CD4-positive, alpha-beta memory T cell (primary cell): ENCODE results near the gene TFE3. TPM values are rescaled to one million over a fixed set of nuclear protein-coding genes. Genes with fewer than 3 reads are reported as not detected.

Experiments
- CTCF ChIA-PET: fragments of 350-600 bp; sonication (Branson Sonifier 250); formaldehyde crosslinking; loops from one replicate; lab custom pipeline; 2021; ENCODE audit warnings: inconsistent platforms; ENCODE audit not compliant: partially characterized antibody; lab: Charles Lee
- POLR2A ChIA-PET: fragments of 350-600 bp; sonication (Branson Sonifier 250); formaldehyde crosslinking; loops from one replicate; lab custom pipeline; 2021; ENCODE audit not compliant: partially characterized antibody; lab: Charles Lee
- DNase-seq, 5 donors: peaks; one replicate each; pipeline versions ENCODE4 v3.0.0 to v3.0.0-alpha.2; 2020 to 2022; ENCODE audit warnings: mixed read lengths in 1 of 5
- H3K27ac ChIP-seq: one replicate; pipeline ENCODE4 v1.7.0; 2013; ENCODE audit warnings: low read depth, low read length
- H3K27me3 ChIP-seq: 2 replicates; pipeline ENCODE4 v1.7.0; 2013; ENCODE audit warnings: mild to moderate bottlenecking, low read length, moderate library complexity; ENCODE audit not compliant: insufficient read depth
- H3K36me3 ChIP-seq: 2 replicates; pipeline ENCODE4 v1.7.0; 2013; ENCODE audit warnings: mild to moderate bottlenecking, low read length, moderate library complexity; ENCODE audit not compliant: insufficient read depth
- H3K4me1 ChIP-seq: 2 replicates; pipeline ENCODE4 v1.7.0; 2013; ENCODE audit warnings: mild to moderate bottlenecking, low read length, moderate library complexity; ENCODE audit not compliant: insufficient read depth
- H3K4me3 ChIP-seq, 2 donors: one replicate each; pipeline ENCODE4 v1.7.0; 2013; ENCODE audit warnings: low read length in 2 of 2, mild to moderate bottlenecking in 1 of 2
- H3K9me3 ChIP-seq, 2 donors: one replicate each; pipeline ENCODE4 v1.7.0; 2013; ENCODE audit warnings: low read length in 2 of 2, control low read depth in 1 of 2; ENCODE audit not compliant: control insufficient read depth in 1 of 2
- H3K27ac Mint-ChIP-seq, 7 donors: one replicate each; pipeline ENCODE4 v1.8.0; 2020 to 2021; ENCODE audit warnings: mixed read lengths in 7 of 7, mild to moderate bottlenecking in 6 of 7, inconsistent platforms in 3 of 7, moderate library complexity in 3 of 7
- H3K27me3 Mint-ChIP-seq, 2 donors: one replicate each; pipeline ENCODE4 v1.8.0; 2020 to 2021; ENCODE audit warnings: mixed read lengths in 2 of 2
- H3K36me3 Mint-ChIP-seq, 2 donors: one replicate each; pipeline ENCODE4 v1.8.0; 2020 to 2021; ENCODE audit warnings: mixed read lengths in 2 of 2, inconsistent platforms in 1 of 2, mild to moderate bottlenecking in 1 of 2
- H3K4me1 Mint-ChIP-seq, 4 donors: one replicate each; pipeline ENCODE4 v1.8.0; 2020 to 2021; ENCODE audit warnings: mixed read lengths in 4 of 4, mild to moderate bottlenecking in 1 of 4
- H3K4me3 Mint-ChIP-seq, 8 donors: one replicate each; pipeline ENCODE4 v1.8.0; 2020 to 2021; ENCODE audit warnings: mixed read lengths in 8 of 8, mild to moderate bottlenecking in 7 of 8, moderate library complexity in 6 of 8, inconsistent platforms in 3 of 8
- H3K9me3 Mint-ChIP-seq, 8 donors: one replicate each; pipeline ENCODE4 v1.8.0; 2020 to 2021; ENCODE audit warnings: mixed read lengths in 8 of 8, mild to moderate bottlenecking in 5 of 8, inconsistent platforms in 3 of 8, moderate library complexity in 1 of 8
- intact Hi-C: fragments of 100-400 bp; cut with micrococcal nuclease; formaldehyde crosslinking; loops from one replicate; pipeline ENCODE4 v1.15.1; 2023
- polyA plus RNA-seq, 2 donors: library from polyadenylated mRNA; unstranded; fragments of 300-500 nt; fragmentation: Illumina TruSeq; gene quantifications; one replicate each; pipeline ENCODE4 v1.2.3, GENCODE V29; 2021
- total RNA-seq, 2 experiments: library from RNA; stranded (reverse); gene quantifications; one replicate each; pipeline ENCODE4 v1.2.3, GENCODE V29; 2021

TFE3 gene
- total and polyA plus RNA-seq, 4 experiments from 2014 or later: 3.0 to 37.6 (median 21.7) TPM

DNA sequence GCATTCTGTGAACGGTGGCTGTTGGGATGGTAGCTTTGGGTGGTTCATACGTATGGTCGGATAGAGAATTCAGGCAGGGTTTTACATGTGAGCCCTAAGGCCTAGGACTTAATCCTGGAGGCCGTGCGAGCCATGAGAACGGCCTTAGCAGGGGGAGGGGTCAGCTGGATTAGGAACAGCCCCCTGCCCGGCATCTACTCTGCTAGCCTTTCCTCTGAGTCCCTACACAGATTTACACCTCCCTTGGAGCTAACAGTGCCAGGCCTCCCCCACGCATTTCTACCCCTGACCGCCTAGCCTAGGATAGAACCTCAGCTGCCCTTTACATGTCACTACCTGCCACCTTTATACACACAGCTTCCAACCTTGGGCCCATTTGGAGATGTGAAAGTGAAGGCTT lies 23.5 kb upstream of the TFE3 start:
- H3K4me1 ChIP-seq: no peaks in the 10 kb centered on the region
- no peaks in the 10 kb centered on the region for H3K36me3 ChIP-seq
- no peak overlapping the region for H3K27ac ChIP-seq
- H3K4me3 ChIP-seq: no peak overlapping the region
- H3K9me3 Mint-ChIP-seq: no peaks in the 10 kb centered on the region
- H3K4me3 Mint-ChIP-seq: no peak overlapping the region
- no peak for DNase-seq
- H3K9me3 ChIP-seq: no peaks in the 10 kb centered on the region
- ChIA-PET CTCF (no interaction called here), POLR2A (interaction anchor here (1.1 to 1.4 kb wide), 2 partner anchors 13 to 64 kb away, joined by 3 to 4 read pairs; partner anchors contain the start of genes GRIPAP1 and WDR45)
- intact Hi-C loops: no loop called here
- H3K4me1 Mint-ChIP-seq: peaks cover 0 to under 1% (median 0%) of the 10 kb centered on the region in 4 donors
- no peak overlapping the region for H3K27ac Mint-ChIP-seq
- H3K27me3 Mint-ChIP-seq: no peaks in the 10 kb centered on the region
- H3K27me3 ChIP-seq: no peaks in the 10 kb centered on the region
- peaks cover 3 to 5% of the 10 kb centered on the region in 2 donors for H3K36me3 Mint-ChIP-seq

DNA sequence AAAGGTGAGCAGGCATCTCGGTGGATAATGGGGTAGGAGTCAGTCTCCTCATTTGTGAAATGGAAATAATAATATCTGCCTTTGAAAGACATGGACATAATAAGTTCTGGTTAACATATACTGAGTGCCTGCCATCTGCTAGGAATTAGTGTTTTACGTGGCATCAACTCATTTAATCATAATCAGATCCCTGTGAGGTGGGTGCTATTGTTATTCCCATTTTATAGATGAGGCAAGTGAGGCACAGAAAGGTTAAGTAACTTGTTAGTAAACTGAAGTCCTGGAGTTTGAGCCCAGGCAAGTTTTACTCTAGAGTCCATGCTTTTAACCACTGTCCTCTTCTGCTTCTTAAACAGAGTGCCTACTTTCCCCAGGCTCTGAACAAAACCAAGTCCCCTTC lies 23.1 kb upstream of the TFE3 start:
- no peak overlapping the region for H3K4me3 ChIP-seq
- no peaks in the 10 kb centered on the region for H3K4me1 Mint-ChIP-seq
- no peak overlapping the region for H3K27ac Mint-ChIP-seq
- H3K9me3 Mint-ChIP-seq: no peaks in the 10 kb centered on the region
- H3K27ac ChIP-seq: no peak overlapping the region
- POLR2A ChIA-PET: interaction anchor here (1.1 to 1.4 kb wide), 2 partner anchors 13 to 64 kb away, joined by 3 to 4 read pairs; partner anchors contain the start of genes GRIPAP1 and WDR45
- intact Hi-C loops: no loop called here
- H3K27me3 Mint-ChIP-seq: no peaks in the 10 kb centered on the region
- H3K36me3 Mint-ChIP-seq: peaks cover under 1 to 7% of the 10 kb centered on the region in 2 donors
- no peak overlapping the region for H3K4me3 Mint-ChIP-seq
- H3K9me3 ChIP-seq: no peaks in the 10 kb centered on the region
- H3K4me1 ChIP-seq: no peaks in the 10 kb centered on the region
- no peaks in the 10 kb centered on the region for H3K27me3 ChIP-seq
- CTCF ChIA-PET: no interaction called here
- no peaks in the 10 kb centered on the region for H3K36me3 ChIP-seq
- DNase-seq: no peak

DNA sequence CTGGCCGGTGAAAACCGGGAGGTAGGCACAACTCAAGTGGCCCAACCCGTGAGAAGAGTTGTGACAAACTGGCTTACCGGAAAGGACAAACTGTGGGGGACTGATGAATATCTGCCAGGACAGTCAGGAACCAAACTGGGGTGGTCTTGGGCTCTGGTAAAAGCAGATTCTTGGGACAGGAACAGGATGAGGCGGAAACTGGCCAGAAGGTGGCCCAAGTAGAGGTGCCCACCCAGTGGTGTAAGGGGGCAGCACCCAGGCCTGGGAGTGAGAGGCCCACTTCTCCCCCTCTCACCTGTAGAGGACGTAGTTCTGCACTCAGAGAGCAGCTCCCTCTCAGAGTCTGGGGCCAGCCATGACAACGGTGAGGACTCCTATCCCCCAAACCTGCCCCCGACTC lies 21.6 kb upstream of the TFE3 start:
- POLR2A ChIA-PET: no interaction called here
- H3K27me3 Mint-ChIP-seq: no peaks in the 10 kb centered on the region
- H3K27me3 ChIP-seq: no peaks in the 10 kb centered on the region

DNA sequence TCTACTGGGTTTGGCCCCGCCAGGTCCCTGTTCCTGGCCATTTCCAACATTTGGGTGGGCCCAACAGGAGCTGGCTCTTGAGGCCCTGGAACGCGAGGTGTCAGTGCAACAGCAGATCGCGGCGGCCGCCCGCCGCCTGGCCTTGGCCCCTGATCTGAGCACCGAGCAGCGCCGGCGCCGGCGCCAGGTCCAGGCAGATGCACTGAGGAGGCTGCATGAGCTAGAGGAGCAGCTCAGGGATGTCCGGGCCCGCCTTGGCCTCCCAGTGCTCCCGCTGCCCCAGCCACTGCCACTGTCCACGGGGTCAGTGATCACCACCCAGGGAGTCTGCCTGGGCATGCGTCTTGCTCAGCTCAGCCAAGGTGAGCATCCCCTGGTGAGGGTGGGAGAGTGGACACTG lies 21.1 kb upstream of the TFE3 start:
- no peaks in the 10 kb centered on the region for H3K27me3 ChIP-seq
- H3K9me3 ChIP-seq: no peaks in the 10 kb centered on the region
- Mint-ChIP-seq H3K27ac (no peak overlapping the region), H3K9me3 (no peaks in the 10 kb centered on the region), H3K4me3 (no peak overlapping the region), H3K4me1 (no peaks in the 10 kb centered on the region), H3K36me3 (peaks cover 0 to 7% of the 10 kb centered on the region in 2 donors), H3K27me3 (no peaks in the 10 kb centered on the region)
- intact Hi-C loops: no loop called here
- ChIA-PET POLR2A (no interaction called here), CTCF (interaction anchor here (0.6 kb wide), 1 partner anchor 120 kb away, joined by 3 read pairs; no protein-coding TSS in a partner anchor)
- H3K36me3 ChIP-seq: no peaks in the 10 kb centered on the region
- DNase-seq: no peak
- no peaks in the 10 kb centered on the region for H3K4me1 ChIP-seq
- H3K4me3 ChIP-seq: no peak overlapping the region
- no peak overlapping the region for H3K27ac ChIP-seq

More for the DNA sequence above, 21.6 kb upstream of the TFE3 start:
- no peaks in the 10 kb centered on the region for H3K9me3 Mint-ChIP-seq
- Histone ChIP-seq H3K9me3 (no peaks in the 10 kb centered on the region), H3K27ac (no peak overlapping the region), H3K4me1 (no peaks in the 10 kb centered on the region), H3K36me3 (no peaks in the 10 kb centered on the region), H3K4me3 (no peak overlapping the region)
- intact Hi-C loops: no loop called here
- H3K4me3 Mint-ChIP-seq: no peak overlapping the region
- CTCF ChIA-PET: interaction anchor here (0.6 kb wide), 1 partner anchor 120 kb away, joined by 3 read pairs; no protein-coding TSS in a partner anchor
- H3K27ac Mint-ChIP-seq: no peak overlapping the region
- no peak for DNase-seq
- H3K4me1 Mint-ChIP-seq: no peaks in the 10 kb centered on the region
- peaks cover 0 to 7% of the 10 kb centered on the region in 2 donors for H3K36me3 Mint-ChIP-seq

DNA sequence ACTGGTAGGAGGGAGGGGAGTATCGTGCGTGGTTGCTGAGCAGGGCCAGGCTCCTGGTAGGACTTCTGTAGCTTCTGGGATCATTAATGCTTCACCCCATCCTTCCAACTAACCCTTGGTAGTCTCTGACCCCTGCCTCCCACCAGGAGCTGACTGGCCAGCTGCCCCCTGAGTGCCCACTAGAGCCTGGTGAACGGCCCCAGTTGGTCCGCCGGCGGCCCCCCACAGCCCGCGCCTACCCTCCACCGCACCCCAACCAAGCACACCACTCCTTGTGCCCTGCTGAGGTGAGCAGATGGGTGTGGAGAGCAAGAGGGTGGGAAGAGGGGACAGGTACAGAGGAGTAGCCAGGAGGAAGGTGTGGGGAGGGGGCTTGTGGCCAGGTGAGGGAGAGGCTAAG lies 20.6 kb upstream of the TFE3 start:
- Mint-ChIP-seq H3K4me1 (no peaks in the 10 kb centered on the region), H3K9me3 (no peaks in the 10 kb centered on the region), H3K27ac (no peak overlapping the region), H3K27me3 (no peaks in the 10 kb centered on the region), H3K4me3 (no peak overlapping the region), H3K36me3 (peaks cover 0 to 7% of the 10 kb centered on the region in 2 donors)
- ChIA-PET CTCF (no interaction called here), POLR2A (no interaction called here)
- Histone ChIP-seq H3K4me3 (no peak overlapping the region), H3K36me3 (no peaks in the 10 kb centered on the region), H3K4me1 (no peaks in the 10 kb centered on the region), H3K27ac (no peak overlapping the region), H3K9me3 (no peaks in the 10 kb centered on the region), H3K27me3 (no peaks in the 10 kb centered on the region)
- DNase-seq: no peak
- intact Hi-C loops: no loop called here

DNA sequence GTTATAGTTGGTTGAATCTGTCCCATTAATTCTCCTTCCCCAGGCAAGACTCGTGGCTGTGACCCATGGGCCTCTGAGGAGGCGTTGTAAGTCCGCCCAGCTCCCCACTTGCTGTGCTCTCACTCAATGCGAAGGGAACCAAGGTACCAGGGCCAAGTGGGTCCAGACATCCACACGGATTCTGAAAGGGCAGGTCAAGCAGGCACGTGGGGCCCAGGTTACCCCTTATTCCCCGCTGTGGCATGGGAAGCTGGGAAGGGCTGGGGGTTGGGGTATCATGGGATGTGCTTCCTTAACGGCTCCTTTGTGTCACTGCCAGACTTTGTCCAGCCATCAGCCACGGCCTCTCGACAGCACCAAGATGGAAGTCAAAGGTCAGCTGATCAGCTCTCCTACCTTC lies 18.8 kb upstream of the TFE3 start:
- no peak overlapping the region for H3K27ac ChIP-seq
- Mint-ChIP-seq H3K9me3 (no peaks in the 10 kb centered on the region), H3K4me3 (no peak overlapping the region), H3K4me1 (no peaks in the 10 kb centered on the region), H3K27me3 (no peaks in the 10 kb centered on the region), H3K36me3 (peaks cover 0 to 7% of the 10 kb centered on the region in 2 donors), H3K27ac (no peak overlapping the region)
- H3K4me1 ChIP-seq: no peaks in the 10 kb centered on the region
- ChIA-PET POLR2A (no interaction called here), CTCF (no interaction called here)
- DNase-seq: no peak
- intact Hi-C loops: no loop called here
- no peaks in the 10 kb centered on the region for H3K36me3 ChIP-seq
- no peaks in the 10 kb centered on the region for H3K27me3 ChIP-seq
- H3K4me3 ChIP-seq: no peak overlapping the region
- no peaks in the 10 kb centered on the region for H3K9me3 ChIP-seq

DNA sequence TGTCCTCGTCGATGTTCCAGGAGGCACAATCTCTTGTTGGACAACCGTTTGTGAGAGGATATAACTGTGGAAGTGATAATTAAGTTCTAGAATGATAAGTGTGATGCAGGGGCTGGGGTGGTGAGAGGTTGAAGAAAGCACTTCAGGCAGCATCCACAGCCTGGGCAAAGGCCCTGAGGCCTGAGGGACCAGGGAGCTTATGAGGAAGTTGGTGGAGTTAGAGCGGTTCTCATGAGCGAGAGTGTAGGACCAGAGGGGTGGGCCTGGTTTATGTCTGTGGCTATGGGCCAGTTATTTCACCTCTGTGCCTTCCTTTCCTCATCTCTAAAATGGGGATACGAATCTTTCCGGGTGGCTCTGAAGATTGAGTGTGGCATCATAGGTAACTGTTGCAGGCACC lies 18.3 kb upstream of the TFE3 start:
- DNase-seq: no peak
- no peaks in the 10 kb centered on the region for H3K36me3 ChIP-seq
- H3K4me1 ChIP-seq: no peaks in the 10 kb centered on the region
- no peaks in the 10 kb centered on the region for H3K9me3 ChIP-seq
- no peaks in the 10 kb centered on the region for H3K9me3 Mint-ChIP-seq
- no peak overlapping the region for H3K4me3 ChIP-seq
- intact Hi-C loops: no loop called here
- peaks cover 0 to 7% of the 10 kb centered on the region in 2 donors for H3K36me3 Mint-ChIP-seq
- CTCF ChIA-PET: no interaction called here
- no peaks in the 10 kb centered on the region for H3K4me1 Mint-ChIP-seq
- no peak overlapping the region for H3K27ac ChIP-seq
- no peaks in the 10 kb centered on the region for H3K27me3 ChIP-seq
- H3K4me3 Mint-ChIP-seq: no peak overlapping the region
- no peak overlapping the region for H3K27ac Mint-ChIP-seq
- H3K27me3 Mint-ChIP-seq: no peaks in the 10 kb centered on the region
- POLR2A ChIA-PET: no interaction called here
